ENCODE data around the gene BCL2L2.

GRCh38 chr14:23359722-23360447, 53.3 kb downstream of the BCL2L2 start:
- TF ChIP-seq CTCF (IDR thresholded peaks at IDR 0.05) (no peak), POLR2AphosphoS5 (IDR thresholded peaks at IDR 0.05) (no peak), EP300 (IDR thresholded peaks at IDR 0.05; ENCODE audit: low read depth) (no peak)
